ENCODE results near the gene SLC10A7. TPM values are rescaled to one million over a fixed set of nuclear protein-coding genes. Genes with fewer than 3 reads are reported as not detected.

Gene SLC10A7
- total and polyA plus RNA-seq, 10 of the 15 experiments (the other 5 are each of a cell fraction or from before 2014, with no cell fraction given), result 4.6 to 23.7 (median 15.6) TPM

GRCh38 chr4:146534178-146534577 is 12.4 kb upstream of the SLC10A7 start:
- no peak for TF ChIP-seq IRF4 (IDR thresholded peaks at IDR 0.05; ENCODE audit: low read depth, low read length)
- TF ChIP-seq SMARCA5 (IDR thresholded peaks at IDR 0.05), result no peak
- no peak for TF ChIP-seq TBL1XR1 (IDR thresholded peaks at IDR 0.05; ENCODE audit: low read depth, low read length)
- TF ChIP-seq NFXL1 (IDR thresholded peaks at IDR 0.05; ENCODE audit: borderline replicate concordance), result no peak
- no peak for TF ChIP-seq CBFB (IDR thresholded peaks at IDR 0.05; ENCODE audit: low read depth)
- no peak for TF ChIP-seq KLF5 (IDR thresholded peaks at IDR 0.05; ENCODE audit: partially characterized antibody)
- no peak for TF ChIP-seq ZSCAN29 (IDR thresholded peaks at IDR 0.05)
- TF ChIP-seq CBX3 (IDR thresholded peaks at IDR 0.05; ENCODE audit: borderline replicate concordance, low read depth), result no peak
- TF ChIP-seq BHLHE40 (IDR thresholded peaks at IDR 0.05; ENCODE audit: borderline replicate concordance in 1 of 2, low read depth in 2 of 2, low read length in 1 of 2), result no peak
- TF ChIP-seq SUPT20H (IDR thresholded peaks at IDR 0.05; ENCODE audit: borderline replicate concordance, control insufficient read depth, low read depth, low read length), result no peak
- TF ChIP-seq CHD1 (IDR thresholded peaks at IDR 0.05; ENCODE audit: low read depth, low read length), result no peak
- TF ChIP-seq FOXK2 (IDR thresholded peaks at IDR 0.05), result no peak
- no peak for TF ChIP-seq REST (IDR thresholded peaks at IDR 0.05; ENCODE audit: low read depth, low read length)
- no peak for TF ChIP-seq MYC (IDR thresholded peaks at IDR 0.05; ENCODE audit: insufficient read depth, insufficient read length, insufficient replicate concordance, low read length, severe bottlenecking)
- no peak for TF ChIP-seq SP1 (IDR thresholded peaks at IDR 0.05; ENCODE audit: low read depth, low read length)
- TF ChIP-seq RELB (IDR thresholded peaks at IDR 0.05; ENCODE audit: low read depth), result no peak
- TF ChIP-seq NR2C2 (IDR thresholded peaks at IDR 0.05; ENCODE audit: borderline replicate concordance, control insufficient read depth, insufficient read length, low read depth), result no peak
- Histone ChIP-seq H3K4me2 (ENCODE audit: control insufficient read depth, insufficient read depth) (no peak overlapping the region), H3K9ac (ENCODE audit: control insufficient read depth, insufficient read depth, low read length) (no peak overlapping the region), H3K27ac (ENCODE audit: control insufficient read depth, insufficient read depth) (no peak overlapping the region), H2AFZ (ENCODE audit: control insufficient read depth, low read depth, low read length) (no peak overlapping the region), H3K4me1 (ENCODE audit: control insufficient read depth, insufficient read depth, low read length) (no peaks in the 10 kb centered on the region), H3K9me3 (replicated peaks; ENCODE audit: control insufficient read depth, insufficient read depth, low read length) (no peaks in the 10 kb centered on the region), H3K36me3 (ENCODE audit: control insufficient read depth in 2 of 2, insufficient read depth in 2 of 2, low read length in 1 of 2) (no peaks in the 10 kb centered on the region), H3K79me2 (ENCODE audit: control insufficient read depth, insufficient read depth, low read length) (no peaks in the 10 kb centered on the region), H3K4me3 (no peak overlapping the region), H4K20me1 (ENCODE audit: control insufficient read depth, insufficient read depth) (no peaks in the 10 kb centered on the region), H3K27me3 (replicated peaks in 1 of 2; ENCODE audit: control insufficient read depth in 2 of 2, insufficient read depth in 2 of 2, low read length in 1 of 2) (no peaks in the 10 kb centered on the region)
- CTCF ChIA-PET, result no interaction called here
- BruUV-seq (replicated peaks), result no TSS peak
- intact Hi-C loops (cut with micrococcal nuclease; ENCODE audit: unreplicated experiment) (no loop called here), in situ Hi-C loops (cut with MboI) (no loop called here)
- FAIRE-seq (no peak), DNase-seq (ENCODE audit: low read depth, low spot score) (no peak), ATAC-seq (no peak)
- POLR2A ChIA-PET, result interaction anchor here (1.0 kb wide), 1 partner anchor 11 kb away, joined by 4 read pairs; no protein-coding TSS in a partner anchor
- SMC1A ChIA-PET (ENCODE audit: uncharacterized antibody, unreplicated experiment), result no interaction called here
- RAD21 ChIA-PET (ENCODE audit: unreplicated experiment), result no interaction called here
